Mesodermal cell (in vitro differentiated cells): Measurements from ENCODE around the gene LONP2.

Source experiments
- H3K27ac ChIP-seq: 2 replicates; pipeline ENCODE4 v1.7.0; 2013; ENCODE audit warnings: mild to moderate bottlenecking, low read depth, low read length, moderate library complexity; ENCODE audit not compliant: severe bottlenecking
- H3K36me3 ChIP-seq: 2 replicates; pipeline ENCODE4 v1.7.1; 2013; ENCODE audit warnings: mild to moderate bottlenecking, low read length, moderate library complexity; ENCODE audit not compliant: control insufficient read depth, insufficient read depth
- H3K4me1 ChIP-seq: one replicate; pipeline ENCODE4 v1.7.1; 2013; ENCODE audit warnings: mild to moderate bottlenecking, low read length; ENCODE audit not compliant: insufficient read depth, control insufficient read depth, poor library complexity, severe bottlenecking
- H3K4me3 ChIP-seq: 2 replicates; pipeline ENCODE4 v1.7.0; 2013; ENCODE audit warnings: low read length, control low read depth, mild to moderate bottlenecking; ENCODE audit not compliant: insufficient read depth, poor library complexity, severe bottlenecking; ENCODE audit errors: extremely low read depth
- H3K9me3 ChIP-seq: 2 replicates; pipeline ENCODE4 v1.7.1; 2013; ENCODE audit warnings: mild to moderate bottlenecking, low read length, moderate library complexity; ENCODE audit not compliant: control insufficient read depth
- WGBS, 2 experiments: methylation state at CpG; one replicate each; pipeline ENCODE4 v1.1.5; 2013; ENCODE audit warnings: missing lambda C conversion rate in 2 of 2; ENCODE audit not compliant: insufficient coverage in 2 of 2; 5-methylcytosine and 5-hydroxymethylcytosine counted together

Gene LONP2

DNA sequence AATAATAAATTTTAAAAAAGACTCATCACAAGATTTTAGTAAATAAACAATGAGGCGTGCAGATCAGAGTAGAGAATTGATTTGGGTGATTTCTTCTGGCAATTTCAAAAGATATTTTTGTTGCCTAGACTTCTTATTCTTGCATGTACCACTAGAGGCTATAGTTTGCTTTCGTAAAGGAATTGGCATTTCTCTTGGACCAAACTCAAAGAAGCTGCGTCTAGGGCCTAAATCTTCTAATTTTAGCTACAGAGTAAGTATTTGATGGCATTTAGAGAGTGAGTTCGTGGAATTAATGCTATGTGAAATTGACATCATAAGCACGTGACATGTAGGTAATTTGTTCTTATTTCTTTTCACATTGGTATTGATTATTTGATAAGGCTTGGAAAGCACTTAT is 27.6 kb downstream of the LONP2 start:
- 98 to 100% methylated on average over 4 of the region's 5 CpGs for WGBS, 2 experiments
- Histone ChIP-seq H3K4me3 (no peak overlapping the region), H3K27ac (no peak overlapping the region), H3K36me3 (peaks cover 16% of the 10 kb centered on the region), H3K9me3 (no peaks in the 10 kb centered on the region), H3K4me1 (no peaks in the 10 kb centered on the region)

DNA sequence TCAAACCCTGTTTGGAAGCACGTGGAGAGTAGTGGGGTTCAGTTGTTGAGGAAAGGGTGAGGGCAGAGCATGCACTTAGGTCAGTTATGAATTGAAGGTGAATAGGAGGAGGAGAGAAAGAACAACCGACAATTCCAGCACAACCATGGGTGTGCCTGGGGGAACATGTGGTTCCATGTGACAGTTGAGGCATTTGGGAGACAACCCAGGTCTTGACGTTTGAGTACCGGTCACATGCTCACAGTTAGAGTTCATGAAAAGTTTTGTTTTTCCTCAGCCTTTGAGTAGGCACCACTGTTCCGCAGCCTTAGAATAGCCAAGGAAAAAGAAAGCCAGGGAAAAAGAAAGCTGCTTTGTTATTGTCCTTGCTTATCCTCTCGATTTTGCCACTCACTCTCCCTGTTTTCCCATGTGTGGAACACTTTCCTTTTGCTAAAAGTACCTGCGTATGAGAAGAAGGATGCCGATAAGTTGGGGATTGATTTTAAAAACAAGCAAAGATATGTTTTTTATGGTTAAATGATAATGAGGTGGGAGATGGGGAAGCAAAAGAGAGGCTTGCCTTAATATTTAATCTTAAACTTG is 28.8 kb downstream of the LONP2 start:
- 86 to 93% methylated on average over 5 to 7 of the region's 8 CpGs for WGBS, 2 experiments
- Histone ChIP-seq H3K4me1 (no peaks in the 10 kb centered on the region), H3K9me3 (no peaks in the 10 kb centered on the region), H3K4me3 (no peak overlapping the region), H3K27ac (no peak overlapping the region), H3K36me3 (peaks cover 26% of the 10 kb centered on the region)

DNA sequence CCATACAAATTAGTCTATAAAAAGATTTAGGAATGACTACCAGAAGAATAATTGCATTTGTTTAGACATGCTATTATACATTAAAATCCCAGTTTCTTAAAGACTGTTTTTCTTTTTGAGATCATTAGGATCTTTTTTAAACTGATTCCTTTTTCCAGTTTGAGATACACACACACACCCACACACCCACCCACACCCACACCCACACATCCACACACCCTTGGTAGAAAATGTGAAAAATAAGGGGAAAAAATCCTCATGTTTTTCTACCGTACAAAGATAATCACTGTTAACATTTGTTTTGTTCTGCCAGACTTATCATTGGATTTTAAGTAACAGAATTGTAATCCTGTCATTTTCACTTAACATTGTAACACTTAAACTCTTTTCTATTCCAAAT is 30.4 kb downstream of the LONP2 start:
- Histone ChIP-seq H3K9me3 (no peaks in the 10 kb centered on the region), H3K36me3 (peaks cover 26% of the 10 kb centered on the region), H3K4me3 (no peak overlapping the region), H3K27ac (no peak overlapping the region), H3K4me1 (peaks cover 4% of the 10 kb centered on the region)
- no CpG with 5 or more reads among the region's 1 CpG for WGBS, 2 experiments

DNA sequence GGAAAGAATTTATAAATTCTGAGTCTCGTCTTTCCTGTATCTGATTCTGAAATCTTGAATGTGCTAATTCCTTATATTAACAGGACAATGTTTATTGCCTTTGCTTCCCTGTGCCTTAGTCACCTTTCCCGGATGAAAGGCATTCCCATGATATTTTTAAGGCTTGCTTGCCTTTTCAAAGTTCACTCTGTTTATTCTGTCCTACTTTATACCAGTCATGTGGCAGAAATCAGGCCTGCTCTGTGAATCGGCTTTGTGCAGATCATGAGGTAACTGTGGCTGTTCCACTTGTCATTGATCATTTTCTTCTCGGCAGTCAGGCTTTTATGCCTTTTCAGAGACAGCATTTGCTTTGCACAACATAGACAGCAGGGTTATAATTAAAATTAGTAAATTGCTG is 32.0 kb downstream of the LONP2 start:
- Histone ChIP-seq H3K27ac (no peak overlapping the region), H3K4me3 (no peak overlapping the region), H3K36me3 (peaks cover 18% of the 10 kb centered on the region), H3K4me1 (peaks cover 4% of the 10 kb centered on the region), H3K9me3 (no peaks in the 10 kb centered on the region)
- 64 to 73% methylated on average over 3 to 4 of the region's 4 CpGs for WGBS, 2 experiments

DNA sequence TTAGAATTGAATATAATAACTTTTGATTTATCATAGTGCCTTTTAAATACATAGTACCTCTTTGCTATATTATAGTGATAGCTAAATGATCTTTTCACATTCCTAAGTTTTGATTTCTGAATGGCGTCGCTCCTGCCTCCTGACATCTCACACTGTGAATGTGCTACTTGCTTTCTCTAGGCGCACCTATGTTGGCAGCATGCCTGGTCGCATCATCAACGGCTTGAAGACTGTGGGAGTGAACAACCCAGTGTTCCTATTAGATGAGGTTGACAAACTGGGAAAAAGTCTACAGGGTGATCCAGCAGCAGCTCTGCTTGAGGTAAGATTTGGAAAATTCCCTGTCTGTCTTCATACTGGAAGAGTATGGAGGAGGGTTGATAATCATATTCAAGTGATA is 33.1 kb downstream of the LONP2 start:
- H3K4me3 ChIP-seq: no peak overlapping the region
- peaks cover 18% of the 10 kb centered on the region for H3K36me3 ChIP-seq
- WGBS, 2 experiments: 97 to 100% methylated on average over 3 to 5 of the region's 5 CpGs
- H3K27ac ChIP-seq: no peak overlapping the region
- no peaks in the 10 kb centered on the region for H3K9me3 ChIP-seq
- H3K4me1 ChIP-seq: peaks cover 4% of the 10 kb centered on the region

DNA sequence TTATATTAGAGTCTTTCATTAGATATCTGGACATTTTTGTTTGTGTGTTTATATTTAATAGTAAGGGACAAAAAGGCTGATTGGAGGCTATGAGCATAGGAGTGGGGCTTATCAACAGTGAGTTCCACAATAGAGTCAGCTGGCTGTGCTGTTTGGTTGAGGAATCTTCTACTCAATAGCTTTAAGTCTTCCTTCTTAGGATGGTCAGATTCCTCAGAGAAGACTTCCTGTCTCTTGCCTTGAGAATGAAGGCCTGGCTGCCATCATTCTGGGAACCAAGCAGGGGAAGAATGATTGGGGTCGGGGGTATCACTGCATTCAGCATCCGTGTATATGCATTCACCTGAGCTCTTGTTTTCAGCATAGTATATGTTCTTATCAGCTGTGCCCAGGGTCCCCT is 35.1 kb downstream of the LONP2 start:
- Histone ChIP-seq H3K36me3 (peaks cover 23% of the 10 kb centered on the region), H3K4me3 (no peak overlapping the region), H3K4me1 (peaks cover 4% of the 10 kb centered on the region), H3K27ac (no peak overlapping the region), H3K9me3 (no peaks in the 10 kb centered on the region)
- WGBS, 2 experiments: 88 to 90% methylated on average over 2 of the region's 2 CpGs

DNA sequence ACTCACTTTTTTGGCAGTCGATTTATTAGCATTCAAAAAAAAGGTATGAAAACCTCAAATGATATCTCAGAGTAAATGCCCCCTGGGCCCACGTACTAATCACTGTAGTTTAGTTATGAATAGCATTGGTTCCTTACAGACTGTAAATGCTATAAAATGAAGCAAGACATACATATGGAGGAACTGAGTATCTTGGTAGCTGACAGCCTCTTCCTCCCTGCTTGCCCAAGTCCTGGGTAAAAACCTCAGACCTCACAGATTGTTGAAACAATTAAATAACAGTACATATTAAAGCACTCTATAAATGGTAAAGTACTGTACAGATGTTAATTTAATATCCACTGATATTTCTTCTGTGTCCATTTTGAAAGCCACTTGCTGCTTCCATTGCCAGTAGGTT is 36.4 kb downstream of the LONP2 start:
- Histone ChIP-seq H3K4me1 (peaks cover 4% of the 10 kb centered on the region), H3K36me3 (peaks cover 35% of the 10 kb centered on the region), H3K27ac (no peak overlapping the region), H3K9me3 (no peaks in the 10 kb centered on the region), H3K4me3 (no peak overlapping the region)
- no CpG with 5 or more reads among the region's 2 CpGs for WGBS, 2 experiments

DNA sequence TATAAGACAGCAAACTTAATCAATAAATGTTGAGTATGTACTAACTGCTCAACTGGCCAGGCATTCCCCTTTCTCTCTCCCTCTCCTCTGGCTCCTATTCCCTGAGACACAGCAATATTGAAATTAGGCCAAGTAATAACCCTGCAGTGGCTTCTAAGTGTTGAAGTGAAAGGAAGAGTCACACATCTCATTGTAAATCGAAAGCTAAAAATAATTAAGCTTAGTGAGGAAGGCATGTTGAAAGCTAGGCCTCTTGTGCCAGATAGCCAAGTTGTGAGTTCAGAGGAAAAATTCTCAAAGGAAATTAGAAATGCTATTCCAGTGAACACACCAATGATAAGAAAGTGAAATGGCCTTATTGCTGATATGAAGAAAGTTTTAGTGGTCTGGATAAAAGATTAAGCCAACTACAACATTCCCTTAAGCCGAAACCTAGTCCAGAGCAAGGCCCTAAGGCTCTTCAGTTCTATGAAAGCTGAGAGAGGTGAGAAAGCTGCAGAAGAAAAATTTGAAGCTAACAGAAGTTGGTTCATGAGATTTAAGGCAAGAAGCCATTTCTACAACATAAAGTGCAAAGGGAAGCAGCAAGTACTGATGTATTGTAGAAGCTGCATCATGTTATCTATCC is 38.6 kb downstream of the LONP2 start:
- Histone ChIP-seq H3K4me3 (no peak overlapping the region), H3K27ac (no peak overlapping the region), H3K9me3 (peaks cover 13% of the 10 kb centered on the region), H3K36me3 (peaks cover 46% of the 10 kb centered on the region), H3K4me1 (peaks cover 4% of the 10 kb centered on the region)
- 80 to 100% methylated on average over 1 of the region's 2 CpGs for WGBS, 2 experiments

DNA sequence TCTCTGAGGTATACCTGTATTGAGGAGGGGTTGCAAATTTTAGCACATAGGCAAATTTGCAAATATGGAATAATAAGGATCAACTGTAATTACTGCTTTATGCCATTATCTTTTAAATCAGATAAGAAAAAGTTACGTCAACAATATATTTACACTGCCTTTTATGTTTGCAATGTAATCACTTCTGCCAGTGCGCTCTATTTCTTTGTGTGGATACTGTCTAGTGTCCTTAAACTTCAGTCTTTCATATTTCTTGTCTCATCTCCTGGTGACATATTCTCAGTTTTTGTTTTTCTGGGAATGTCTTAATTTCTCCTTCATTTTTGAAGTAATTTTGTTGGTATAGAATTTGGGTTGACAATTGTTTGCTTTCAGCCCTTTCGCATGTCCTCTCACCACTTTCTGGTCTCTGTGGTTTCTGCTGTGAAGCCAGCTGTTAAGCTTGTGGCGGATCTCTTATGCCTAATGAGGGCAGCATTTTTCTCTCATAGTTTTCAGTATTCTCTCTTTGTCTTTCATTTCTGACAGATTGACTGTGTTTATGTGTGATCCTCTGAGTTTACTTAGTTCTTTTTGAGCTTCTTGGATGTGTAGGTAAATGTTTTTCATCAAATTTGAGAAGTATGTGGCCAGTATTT is 40.8 kb downstream of the LONP2 start:
- H3K4me1 ChIP-seq: no peaks in the 10 kb centered on the region

DNA sequence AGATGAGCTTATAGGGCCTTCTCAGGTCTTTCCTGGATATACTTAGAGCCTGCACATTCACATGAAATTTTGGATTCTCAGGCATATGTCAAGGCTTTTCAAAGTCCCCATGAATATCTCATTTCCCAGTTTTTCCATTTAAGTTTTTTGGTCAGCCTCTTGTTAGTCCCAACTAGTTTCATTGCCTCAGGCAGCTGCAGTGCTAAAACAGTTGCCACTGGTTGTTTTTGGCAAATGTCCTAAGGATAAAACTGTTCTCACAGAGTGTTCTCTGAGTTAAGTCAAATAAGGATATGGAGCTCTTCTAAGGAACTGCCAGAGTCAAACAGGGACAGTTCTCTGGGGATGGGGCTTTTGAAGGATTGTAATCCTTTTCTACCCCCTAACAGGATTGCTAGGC is 43.1 kb downstream of the LONP2 start:
- H3K36me3 ChIP-seq: peaks cover 68% of the 10 kb centered on the region
- no peak overlapping the region for H3K27ac ChIP-seq
- H3K4me3 ChIP-seq: no peak overlapping the region

More for the DNA sequence above, 40.8 kb downstream of the LONP2 start:
- 95 to 100% methylated on average over 2 of the region's 4 CpGs for WGBS, 2 experiments
- H3K27ac ChIP-seq: no peak overlapping the region
- peaks cover 56% of the 10 kb centered on the region for H3K36me3 ChIP-seq
- H3K4me3 ChIP-seq: no peak overlapping the region
- H3K9me3 ChIP-seq: peaks cover 13% of the 10 kb centered on the region

DNA sequence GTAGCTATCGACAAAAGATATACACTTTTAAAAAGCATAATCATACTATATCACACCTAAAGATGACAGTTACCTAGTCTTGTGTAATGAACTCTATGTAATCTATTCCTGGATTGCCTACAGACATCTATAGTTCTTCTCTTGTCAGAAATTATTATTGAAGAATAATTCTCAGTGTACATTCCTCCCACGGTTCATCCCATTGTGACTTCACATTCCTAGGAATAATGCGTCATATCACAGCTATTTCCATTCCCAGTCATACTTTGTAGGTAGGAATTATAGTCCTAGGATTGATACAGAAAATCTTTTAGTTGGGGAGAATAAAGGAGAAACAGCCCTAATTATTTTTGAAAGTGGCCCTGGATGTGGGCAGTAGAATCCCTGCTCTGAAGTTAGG is 47.2 kb downstream of the LONP2 start:
- peaks cover 68% of the 10 kb centered on the region for H3K36me3 ChIP-seq

More for the DNA sequence above, 43.1 kb downstream of the LONP2 start:
- peaks cover 13% of the 10 kb centered on the region for H3K9me3 ChIP-seq
- H3K4me1 ChIP-seq: no peaks in the 10 kb centered on the region

More for the DNA sequence above, 47.2 kb downstream of the LONP2 start:
- Histone ChIP-seq H3K9me3 (peaks cover 12% of the 10 kb centered on the region), H3K27ac (no peak overlapping the region), H3K4me1 (no peaks in the 10 kb centered on the region), H3K4me3 (no peak overlapping the region)
- WGBS, 2 experiments: no CpG with 5 or more reads among the region's 3 CpGs
